OCI-LY3 (cell line): ENCODE data around the gene TIGD6.
A peak's percentile ranks its signal among the peaks of the same experiment; 100 is the strongest.

Experiments used
- H2AFZ ChIP-seq: fragments of 200-600, 300-600 bp; shearing (Covaris generic); 2 replicates; pipeline ENCODE4 v1.6.0; 2014; ENCODE audit warnings: antibody characterized with exemption, low read depth, low read length
- H3K27ac ChIP-seq: fragments of 200-600, 300-600 bp; sonication (generic); 2 replicates; pipeline ENCODE4 v1.5.1; 2014; ENCODE audit warnings: mild to moderate bottlenecking, low read length, moderate library complexity, mixed read lengths
- H3K27me3 ChIP-seq: fragments of 200-600, 300-600 bp; sonication (generic); 2 replicates; pipeline ENCODE4 v1.6.1; 2014; ENCODE audit warnings: low read depth, low read length, mixed read lengths
- H3K36me3 ChIP-seq: fragments of 200-600, 300-600 bp; sonication (generic); replicated peaks from 2 replicates; pipeline ENCODE3; 2014; ENCODE audit warnings: low read depth, low read length, mixed read lengths
- H3K4me1 ChIP-seq: fragments of 300-600, 200-600 bp; sonication (generic); 2 replicates; pipeline ENCODE4 v1.6.1; 2014; ENCODE audit warnings: low read length, mixed read lengths
- H3K4me2 ChIP-seq: fragments of 200-600, 300-600 bp; sonication (generic); 2 replicates; pipeline ENCODE4 v1.6.1; 2014; ENCODE audit warnings: low read length, mixed read lengths
- H3K4me3 ChIP-seq: fragments of 300-600, 200-600 bp; sonication (generic); 2 replicates; pipeline ENCODE4 v1.5.1; 2014; ENCODE audit warnings: antibody characterized with exemption, mild to moderate bottlenecking, low read length, moderate library complexity
- H3K79me2 ChIP-seq: fragments of 300-600, 200-600 bp; shearing (Covaris generic); 2 replicates; pipeline ENCODE4 v1.6.1; 2014; ENCODE audit warnings: mild to moderate bottlenecking, low read length, mixed read lengths
- H3K9ac ChIP-seq: fragments of 300-600, 200-600 bp; shearing (Covaris generic); 2 replicates; pipeline ENCODE4 v1.6.0; 2014; ENCODE audit warnings: mild to moderate bottlenecking, low read length, moderate library complexity
- H3K9me3 ChIP-seq: fragments of 200-600, 300-600 bp; shearing (Covaris generic); 2 replicates; pipeline ENCODE4 v1.6.1; 2014; ENCODE audit warnings: low read length, mixed read lengths; ENCODE audit not compliant: insufficient read depth
- H4K20me1 ChIP-seq: fragments of 200-600, 300-600 bp; sonication (generic); 2 replicates; pipeline ENCODE4 v1.6.1; 2016; ENCODE audit warnings: low read length, mixed read lengths; ENCODE audit not compliant: insufficient read depth
- CTCF ChIP-seq: fragments of 200-600, 300-600 bp; sonication (generic); IDR thresholded peaks from 2 replicates; pipeline ENCODE4 v1.5.1; 2014; ENCODE audit warnings: antibody characterized with exemption, low read length, low read depth
- EZH2phosphoT487 ChIP-seq: fragments of 200-600 bp; shearing (Covaris generic); IDR thresholded peaks from 2 replicates; pipeline ENCODE4 v1.6.1; 2018; ENCODE audit warnings: antibody characterized with exemption, mixed run types, low read depth

The TIGD6 gene

GRCh38 chr5:149999359-149999758 lies 1.1 kb downstream of the TIGD6 start:
- Histone ChIP-seq H3K4me2 (peak overlapping the region; percentile 98), H3K4me1 (peaks cover 19% of the 10 kb centered on the region), H3K9ac (peak overlapping the region; percentile 95), H4K20me1 (peaks cover 12% of the 10 kb centered on the region; the same call in 1 of the 2 replicates), H2AFZ (no peak overlapping the region), H3K27me3 (no peaks in the 10 kb centered on the region), H3K9me3 (no peaks in the 10 kb centered on the region), H3K4me3 (peak overlapping the region; percentile 100), H3K79me2 (peaks cover 46% of the 10 kb centered on the region), H3K36me3 (peaks cover 4% of the 10 kb centered on the region), H3K27ac (peak overlapping the region; percentile 78)
- TF ChIP-seq CTCF (no peak), EZH2phosphoT487 (no peak)

GRCh38 chr5:149998281-149998680 lies 2.2 kb downstream of the TIGD6 start:
- no peaks in the 10 kb centered on the region for H3K36me3 ChIP-seq
- no peak overlapping the region for H3K4me2 ChIP-seq
- no peak overlapping the region for H3K9ac ChIP-seq
- H3K27me3 ChIP-seq, result no peaks in the 10 kb centered on the region
- H3K79me2 ChIP-seq, result peaks cover 36% of the 10 kb centered on the region
- no peaks in the 10 kb centered on the region for H3K9me3 ChIP-seq
- peaks cover 19% of the 10 kb centered on the region for H3K4me1 ChIP-seq
- H3K4me3 ChIP-seq, result no peak overlapping the region
- no peak for TF ChIP-seq EZH2phosphoT487
- TF ChIP-seq CTCF, result no peak
- H3K27ac ChIP-seq, result no peak overlapping the region
- H4K20me1 ChIP-seq, result peaks cover 12% of the 10 kb centered on the region; the same call in 1 of the 2 replicates
- no peak overlapping the region for H2AFZ ChIP-seq

DNA sequence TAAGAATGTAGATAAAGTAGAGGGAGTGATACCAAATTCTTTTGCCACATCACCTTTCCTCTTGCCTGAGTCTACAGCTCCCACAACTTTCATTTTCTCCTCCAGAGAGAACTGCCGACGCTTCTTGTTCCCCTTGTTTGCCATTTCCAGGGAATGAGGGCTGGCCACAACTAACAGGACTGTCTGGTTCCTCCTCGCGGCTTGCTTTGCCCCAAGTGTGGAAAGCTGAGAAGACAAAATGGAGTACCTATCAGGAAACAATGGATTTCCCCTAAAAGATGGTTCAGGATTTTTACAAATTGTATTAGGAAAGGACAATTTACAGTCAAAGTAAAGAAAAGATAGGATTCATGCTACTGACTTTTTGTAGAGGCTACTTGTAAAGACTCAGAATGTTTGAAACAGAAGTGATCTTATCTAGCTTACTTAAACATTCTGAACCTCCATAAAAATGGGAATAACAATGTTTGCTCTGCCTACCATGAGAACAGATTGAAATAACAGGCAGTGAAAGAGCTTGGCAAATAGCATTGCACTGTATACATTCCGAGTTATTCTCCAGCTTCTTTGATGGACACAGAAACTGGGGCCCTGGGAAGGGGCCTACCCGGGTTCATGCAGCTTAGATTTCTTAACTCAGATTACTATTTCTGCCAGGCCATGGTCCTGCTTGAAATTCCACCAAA lies 4.1 kb downstream of the TIGD6 start:
- H3K79me2 ChIP-seq, result peaks cover 17% of the 10 kb centered on the region
- H3K4me3 ChIP-seq, result no peak overlapping the region
- no peaks in the 10 kb centered on the region for H3K36me3 ChIP-seq
- H3K27me3 ChIP-seq, result no peaks in the 10 kb centered on the region
- H3K4me1 ChIP-seq, result peaks cover 8% of the 10 kb centered on the region
- H3K9ac ChIP-seq, result no peak overlapping the region
- no peaks in the 10 kb centered on the region for H3K9me3 ChIP-seq
- H3K27ac ChIP-seq, result no peak overlapping the region
- no peaks in the 10 kb centered on the region for H4K20me1 ChIP-seq
- no peak overlapping the region for H2AFZ ChIP-seq
- TF ChIP-seq EZH2phosphoT487 (no peak), CTCF (no peak)
- no peak overlapping the region for H3K4me2 ChIP-seq

DNA sequence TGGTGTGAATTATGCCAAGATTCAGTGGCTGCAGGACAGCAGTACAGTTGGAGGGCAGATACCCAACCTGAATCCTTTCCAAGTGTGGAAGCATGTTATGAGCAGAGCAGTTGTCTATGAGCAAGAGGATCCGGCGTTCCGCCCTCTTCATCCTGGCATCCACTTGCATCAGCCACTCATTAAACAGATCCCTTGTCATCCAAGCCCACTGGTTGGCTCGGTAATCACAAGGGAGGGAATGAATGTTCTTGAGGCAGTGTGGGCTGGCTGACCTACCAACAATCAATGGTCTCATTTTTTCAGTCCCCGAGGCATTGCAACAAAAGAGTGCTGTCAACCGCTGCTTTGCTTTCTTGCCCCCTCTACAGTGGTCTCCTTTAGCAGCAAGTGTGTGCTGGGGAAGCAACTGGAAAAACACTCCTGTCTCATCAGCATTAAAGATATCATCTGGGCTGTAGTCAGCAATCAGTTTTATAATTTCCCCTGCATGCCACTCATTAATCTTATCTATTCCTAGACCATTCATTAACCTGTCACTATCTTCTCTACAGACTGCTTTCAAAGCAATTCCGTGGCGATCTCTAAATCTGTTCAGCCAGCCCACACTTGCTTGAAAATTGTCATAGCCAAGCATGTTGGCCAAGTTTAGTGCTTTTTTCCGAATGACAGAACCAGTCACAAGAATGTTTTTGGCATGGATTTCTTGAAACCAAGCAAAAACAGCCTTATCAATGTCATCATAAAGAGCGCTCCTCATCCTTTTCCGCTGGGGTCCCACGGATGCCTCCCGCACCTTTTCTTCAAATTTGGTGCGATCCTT lies 4.9 kb downstream of the TIGD6 start:
- Histone ChIP-seq H4K20me1 (no peaks in the 10 kb centered on the region), H3K79me2 (peaks cover 10% of the 10 kb centered on the region), H3K9me3 (no peaks in the 10 kb centered on the region), H3K9ac (no peak overlapping the region), H3K27me3 (no peaks in the 10 kb centered on the region), H3K4me1 (peaks cover 8% of the 10 kb centered on the region), H3K36me3 (no peaks in the 10 kb centered on the region), H3K4me3 (no peak overlapping the region), H2AFZ (no peak overlapping the region), H3K27ac (no peak overlapping the region), H3K4me2 (no peak overlapping the region)
- TF ChIP-seq EZH2phosphoT487 (no peak), CTCF (no peak)
